WTC11 (cell line): ENCODE measurements around the gene ABHD11. TPM values are rescaled to one million over a fixed set of nuclear protein-coding genes. Genes with fewer than 3 reads are reported as not detected.
A peak's percentile ranks its signal among the peaks of the same experiment; 100 is the strongest.
"Not testable (repeated sequence)": the region's sequence is repeated elsewhere in the genome, so short reads cannot be mapped to it uniquely, and the experiment has no call there.

Experiments
- ATAC-seq: fragments of 200-7000 bp; cut with Tn5 transposase; 2 replicates; pipeline ENCODE4 v1.10.0; 2021; ENCODE audit warnings: mild to moderate bottlenecking, moderate library complexity
- CTCF ChIA-PET: fragments of 300-600 bp; sonication (Branson Sonifier 250); formaldehyde crosslinking; loops from one replicate; lab custom pipeline; 2021; ENCODE audit warnings: antibody characterized with exemption; lab: Charles Lee
- POLR2A ChIA-PET: fragments of 350-600 bp; sonication (Branson Sonifier 250); formaldehyde crosslinking; loops from one replicate; lab custom pipeline; 2021; ENCODE audit warnings: antibody characterized with exemption; lab: Charles Lee
- DNase-seq: peaks from one replicate; pipeline ENCODE4 v3.0.0; 2021; ENCODE audit warnings: low spot score
- H3K27ac Mint-ChIP-seq: 2 replicates; pipeline ENCODE4 v1.8.0; 2021; ENCODE audit warnings: mixed read lengths
- H3K27me3 Mint-ChIP-seq: 2 replicates; pipeline ENCODE4 v1.8.0; 2021; ENCODE audit warnings: low read depth, mild to moderate bottlenecking, moderate library complexity, mixed read lengths
- H3K36me3 Mint-ChIP-seq: 2 replicates; pipeline ENCODE4 v1.8.0; 2021; ENCODE audit warnings: mixed read lengths
- H3K4me1 Mint-ChIP-seq: 2 replicates; pipeline ENCODE4 v1.8.0; 2022; ENCODE audit warnings: mixed read lengths
- H3K4me3 Mint-ChIP-seq: 2 replicates; pipeline ENCODE4 v1.8.0; 2021; ENCODE audit warnings: mild to moderate bottlenecking, moderate library complexity, mixed read lengths
- H3K9me3 Mint-ChIP-seq: 2 replicates; pipeline ENCODE4 v1.8.0; 2021; ENCODE audit warnings: mixed read lengths
- CBFB ChIP-seq: sonication (generic); formaldehyde crosslinking; IDR thresholded peaks from 2 replicates; pipeline ENCODE4 v1.8.1; 2022; ENCODE audit warnings: mild to moderate bottlenecking, low read depth, missing genetic modification reagents
- EMX1 ChIP-seq: fragments of 250-450 bp; sonication (Bioruptor Pico); IDR thresholded peaks from 2 replicates; pipeline ENCODE4 v1.8.0; 2021; ENCODE audit warnings: mild to moderate bottlenecking
- FOXP1 ChIP-seq: sonication (generic); formaldehyde crosslinking; IDR thresholded peaks from 2 replicates; pipeline ENCODE4 v1.8.0; 2022; ENCODE audit warnings: missing genetic modification reagents, mild to moderate bottlenecking, moderate library complexity, borderline replicate concordance
- TCF7 ChIP-seq: sonication (generic); formaldehyde crosslinking; IDR thresholded peaks from 2 replicates; pipeline ENCODE4 v1.8.0; 2022; ENCODE audit warnings: mild to moderate bottlenecking, low read depth, missing genetic modification reagents, moderate library complexity
- TP53 ChIP-seq: sonication (generic); formaldehyde crosslinking; IDR thresholded peaks from 2 replicates; pipeline ENCODE4 v1.8.1; 2023; ENCODE audit warnings: mild to moderate bottlenecking, missing genetic modification reagents
- ZBTB21 ChIP-seq: sonication (generic); formaldehyde crosslinking; IDR thresholded peaks from 2 replicates; pipeline ENCODE4 v1.8.1; 2023; ENCODE audit warnings: mild to moderate bottlenecking, missing genetic modification reagents, borderline replicate concordance
- ZNF396 ChIP-seq: fragments of 250-450 bp; sonication (Bioruptor Pico); IDR thresholded peaks from 2 replicates; pipeline ENCODE4 v1.8.0; 2021; ENCODE audit warnings: mild to moderate bottlenecking, moderate library complexity, borderline replicate concordance
- total RNA-seq: library from RNA; stranded (reverse); gene quantifications from 3 replicates; pipeline ENCODE4 v1.2.3, GENCODE V29; 2021
- TF ChIP-seq, protein P1 (sequence below): fragments of 250-450 bp; sonication (Bioruptor Pico); IDR thresholded peaks from 2 replicates; pipeline ENCODE4 v1.8.0; 2021; ENCODE audit warnings: mild to moderate bottlenecking
- TF ChIP-seq, protein P2 (sequence below): sonication (generic); formaldehyde crosslinking; IDR thresholded peaks from 2 replicates; pipeline ENCODE4 v1.8.1; 2022; ENCODE audit warnings: mild to moderate bottlenecking, moderate library complexity, missing genetic modification reagents
- TF ChIP-seq, protein P3 (sequence below): sonication (generic); formaldehyde crosslinking; IDR thresholded peaks from 2 replicates; pipeline ENCODE4 v1.8.1; 2023; ENCODE audit warnings: mild to moderate bottlenecking, missing genetic modification reagents
- TF ChIP-seq, protein P4 (sequence below): sonication (generic); formaldehyde crosslinking; IDR thresholded peaks from 2 replicates; pipeline ENCODE4 v1.8.1; 2022; ENCODE audit warnings: missing genetic modification reagents, borderline replicate concordance
- TF ChIP-seq, protein P5 (sequence below): sonication (generic); formaldehyde crosslinking; IDR thresholded peaks from 2 replicates; pipeline ENCODE4 v1.8.1; 2023; ENCODE audit warnings: mild to moderate bottlenecking, missing genetic modification reagents, moderate library complexity
- TF ChIP-seq, protein P6 (sequence below): sonication (generic); formaldehyde crosslinking; IDR thresholded peaks from 2 replicates; pipeline ENCODE4 v1.8.0; 2022; ENCODE audit warnings: mild to moderate bottlenecking, missing genetic modification reagents
- TF ChIP-seq, protein P7 (sequence below): sonication (generic); formaldehyde crosslinking; IDR thresholded peaks from 2 replicates; pipeline ENCODE4 v1.8.0; 2022; ENCODE audit warnings: mild to moderate bottlenecking, missing genetic modification reagents

ABHD11 gene
- total RNA-seq, 1 experiment from 2014 or later = 23.8 TPM

DNA sequence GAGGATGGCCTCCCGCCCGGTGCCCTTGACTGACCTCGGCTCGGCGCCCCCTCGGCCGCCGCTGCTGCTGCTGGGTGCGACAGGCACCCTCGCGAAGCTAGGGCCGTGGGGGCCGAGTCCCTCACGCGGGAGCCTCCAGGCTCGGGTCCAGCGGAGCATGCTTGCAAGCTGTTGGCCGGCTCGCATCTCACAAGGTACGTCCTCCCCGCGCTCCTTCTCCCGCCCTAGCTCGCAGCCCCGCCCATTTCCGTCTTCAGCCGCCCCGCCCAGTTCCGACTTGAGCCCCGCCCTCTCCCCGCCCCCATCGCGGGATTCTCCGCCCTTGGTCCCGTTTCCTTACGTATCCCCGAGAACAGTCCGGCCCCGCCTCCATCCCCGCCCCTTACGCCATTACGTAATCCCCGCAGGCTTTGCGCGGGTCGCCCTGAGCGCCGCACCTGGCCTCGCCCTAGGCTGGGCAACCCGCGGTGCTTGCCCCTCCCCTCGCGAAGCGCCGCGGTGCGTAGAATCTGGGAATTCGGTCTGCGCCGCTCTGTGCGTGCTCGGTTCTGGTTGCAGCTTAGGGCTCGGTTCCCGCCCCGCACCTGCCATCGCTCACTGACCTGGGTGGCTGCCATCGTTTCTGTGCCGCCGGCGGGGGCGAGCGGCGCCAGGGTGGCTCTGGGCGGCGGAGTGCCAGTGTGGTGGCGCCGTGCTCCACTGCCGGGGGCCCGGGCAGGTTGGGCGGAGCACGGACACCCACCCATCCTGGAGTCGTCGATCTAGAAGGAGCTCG is at the start of gene ABHD11 (continued):
- TF ChIP-seq, protein P1, sequence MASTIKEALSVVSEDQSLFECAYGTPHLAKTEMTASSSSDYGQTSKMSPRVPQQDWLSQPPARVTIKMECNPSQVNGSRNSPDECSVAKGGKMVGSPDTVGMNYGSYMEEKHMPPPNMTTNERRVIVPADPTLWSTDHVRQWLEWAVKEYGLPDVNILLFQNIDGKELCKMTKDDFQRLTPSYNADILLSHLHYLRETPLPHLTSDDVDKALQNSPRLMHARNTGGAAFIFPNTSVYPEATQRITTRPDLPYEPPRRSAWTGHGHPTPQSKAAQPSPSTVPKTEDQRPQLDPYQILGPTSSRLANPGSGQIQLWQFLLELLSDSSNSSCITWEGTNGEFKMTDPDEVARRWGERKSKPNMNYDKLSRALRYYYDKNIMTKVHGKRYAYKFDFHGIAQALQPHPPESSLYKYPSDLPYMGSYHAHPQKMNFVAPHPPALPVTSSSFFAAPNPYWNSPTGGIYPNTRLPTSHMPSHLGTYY (CRISPR knock-in tag) = no peak
- TF ChIP-seq, protein P2, sequence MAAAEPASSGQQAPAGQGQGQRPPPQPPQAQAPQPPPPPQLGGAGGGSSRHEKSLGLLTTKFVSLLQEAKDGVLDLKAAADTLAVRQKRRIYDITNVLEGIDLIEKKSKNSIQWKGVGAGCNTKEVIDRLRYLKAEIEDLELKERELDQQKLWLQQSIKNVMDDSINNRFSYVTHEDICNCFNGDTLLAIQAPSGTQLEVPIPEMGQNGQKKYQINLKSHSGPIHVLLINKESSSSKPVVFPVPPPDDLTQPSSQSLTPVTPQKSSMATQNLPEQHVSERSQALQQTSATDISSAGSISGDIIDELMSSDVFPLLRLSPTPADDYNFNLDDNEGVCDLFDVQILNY (CRISPR knock-in tag) = peak; percentile 67; the same call in 1 of the 2 replicates
- TF ChIP-seq EMX1 (CRISPR knock-in tag) (no peak), FOXP1 (CRISPR knock-in tag) (peak; percentile 59), CBFB (no peak; the same call in 1 of the 2 replicates), ZBTB21 (CRISPR knock-in tag) (peak; percentile 61; the same call in 1 of the 2 replicates), TCF7 (CRISPR knock-in tag) (peak; percentile 57; the same call in 1 of the 2 replicates), TP53 (0 out of 2 replicates have a peak, but pooled peaks have one; percentile 57), ZNF396 (no peak)
- TF ChIP-seq, protein P3, sequence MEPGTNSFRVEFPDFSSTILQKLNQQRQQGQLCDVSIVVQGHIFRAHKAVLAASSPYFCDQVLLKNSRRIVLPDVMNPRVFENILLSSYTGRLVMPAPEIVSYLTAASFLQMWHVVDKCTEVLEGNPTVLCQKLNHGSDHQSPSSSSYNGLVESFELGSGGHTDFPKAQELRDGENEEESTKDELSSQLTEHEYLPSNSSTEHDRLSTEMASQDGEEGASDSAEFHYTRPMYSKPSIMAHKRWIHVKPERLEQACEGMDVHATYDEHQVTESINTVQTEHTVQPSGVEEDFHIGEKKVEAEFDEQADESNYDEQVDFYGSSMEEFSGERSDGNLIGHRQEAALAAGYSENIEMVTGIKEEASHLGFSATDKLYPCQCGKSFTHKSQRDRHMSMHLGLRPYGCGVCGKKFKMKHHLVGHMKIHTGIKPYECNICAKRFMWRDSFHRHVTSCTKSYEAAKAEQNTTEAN = 0 out of 2 replicates have a peak, but pooled peaks have one; percentile 67
- TF ChIP-seq, protein P4, sequence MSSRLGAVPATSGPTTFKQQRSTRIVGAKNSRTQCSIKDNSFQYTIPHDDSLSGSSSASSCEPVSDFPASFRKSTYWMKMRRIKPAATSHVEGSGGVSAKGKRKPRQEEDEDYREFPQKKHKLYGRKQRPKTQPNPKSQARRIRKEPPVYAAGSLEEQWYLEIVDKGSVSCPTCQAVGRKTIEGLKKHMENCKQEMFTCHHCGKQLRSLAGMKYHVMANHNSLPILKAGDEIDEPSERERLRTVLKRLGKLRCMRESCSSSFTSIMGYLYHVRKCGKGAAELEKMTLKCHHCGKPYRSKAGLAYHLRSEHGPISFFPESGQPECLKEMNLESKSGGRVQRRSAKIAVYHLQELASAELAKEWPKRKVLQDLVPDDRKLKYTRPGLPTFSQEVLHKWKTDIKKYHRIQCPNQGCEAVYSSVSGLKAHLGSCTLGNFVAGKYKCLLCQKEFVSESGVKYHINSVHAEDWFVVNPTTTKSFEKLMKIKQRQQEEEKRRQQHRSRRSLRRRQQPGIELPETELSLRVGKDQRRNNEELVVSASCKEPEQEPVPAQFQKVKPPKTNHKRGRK (CRISPR knock-in tag) = 0 out of 2 replicates have a peak, but pooled peaks have one; percentile 36
- TF ChIP-seq, protein P5, sequence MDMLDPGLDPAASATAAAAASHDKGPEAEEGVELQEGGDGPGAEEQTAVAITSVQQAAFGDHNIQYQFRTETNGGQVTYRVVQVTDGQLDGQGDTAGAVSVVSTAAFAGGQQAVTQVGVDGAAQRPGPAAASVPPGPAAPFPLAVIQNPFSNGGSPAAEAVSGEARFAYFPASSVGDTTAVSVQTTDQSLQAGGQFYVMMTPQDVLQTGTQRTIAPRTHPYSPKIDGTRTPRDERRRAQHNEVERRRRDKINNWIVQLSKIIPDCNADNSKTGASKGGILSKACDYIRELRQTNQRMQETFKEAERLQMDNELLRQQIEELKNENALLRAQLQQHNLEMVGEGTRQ (CRISPR knock-in tag) = peak; percentile 32; the same call in 1 of the 2 replicates
- TF ChIP-seq, protein P6, sequence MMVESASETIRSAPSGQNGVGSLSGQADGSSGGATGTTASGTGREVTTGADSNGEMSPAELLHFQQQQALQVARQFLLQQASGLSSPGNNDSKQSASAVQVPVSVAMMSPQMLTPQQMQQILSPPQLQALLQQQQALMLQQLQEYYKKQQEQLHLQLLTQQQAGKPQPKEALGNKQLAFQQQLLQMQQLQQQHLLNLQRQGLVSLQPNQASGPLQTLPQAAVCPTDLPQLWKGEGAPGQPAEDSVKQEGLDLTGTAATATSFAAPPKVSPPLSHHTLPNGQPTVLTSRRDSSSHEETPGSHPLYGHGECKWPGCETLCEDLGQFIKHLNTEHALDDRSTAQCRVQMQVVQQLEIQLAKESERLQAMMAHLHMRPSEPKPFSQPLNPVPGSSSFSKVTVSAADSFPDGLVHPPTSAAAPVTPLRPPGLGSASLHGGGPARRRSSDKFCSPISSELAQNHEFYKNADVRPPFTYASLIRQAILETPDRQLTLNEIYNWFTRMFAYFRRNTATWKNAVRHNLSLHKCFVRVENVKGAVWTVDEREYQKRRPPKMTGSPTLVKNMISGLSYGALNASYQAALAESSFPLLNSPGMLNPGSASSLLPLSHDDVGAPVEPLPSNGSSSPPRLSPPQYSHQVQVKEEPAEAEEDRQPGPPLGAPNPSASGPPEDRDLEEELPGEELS (CRISPR knock-in tag) = peak; percentile 47; the same call in 1 of the 2 replicates
- TF ChIP-seq, protein P7, sequence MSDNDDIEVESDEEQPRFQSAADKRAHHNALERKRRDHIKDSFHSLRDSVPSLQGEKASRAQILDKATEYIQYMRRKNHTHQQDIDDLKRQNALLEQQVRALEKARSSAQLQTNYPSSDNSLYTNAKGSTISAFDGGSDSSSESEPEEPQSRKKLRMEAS = peak; percentile 74

DNA sequence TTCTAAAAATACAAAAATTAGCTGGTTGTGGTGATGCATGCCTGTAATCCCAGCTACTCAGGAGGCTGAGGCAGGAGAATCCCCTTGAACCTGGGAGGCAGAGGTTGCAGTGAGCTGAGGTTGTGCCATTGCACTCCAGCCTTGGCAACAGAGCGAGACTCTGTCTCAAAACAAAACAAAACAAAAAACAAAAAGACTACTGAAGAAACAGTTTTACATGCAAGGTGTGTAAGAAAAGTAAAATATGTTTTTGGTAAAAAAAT is 49.1 kb upstream of the ABHD11 start:
- Mint-ChIP-seq H3K36me3 (peaks cover 15% of the 10 kb centered on the region), H3K9me3 (peaks cover 23% of the 10 kb centered on the region)
- H3K4me1 Mint-ChIP-seq, H3K4me3 Mint-ChIP-seq, POLR2A ChIA-PET, H3K27me3 Mint-ChIP-seq, ATAC-seq, H3K27ac Mint-ChIP-seq, DNase-seq: not testable (repeated sequence)
- CTCF ChIA-PET = interaction anchor here (1.1 kb wide), 1 partner anchor 13 kb away, joined by 3 read pairs; no protein-coding TSS in a partner anchor
